HG03103 (cell line): ENCODE data around the gene HS6ST3.
"Not testable (repeated sequence)": the region's sequence is repeated elsewhere in the genome, so short reads cannot be mapped to it uniquely, and the experiment has no call there.

Experiments used
- ATAC-seq: cut with Tn5 transposase; IDR thresholded peaks from one replicate; pipeline ENCODE4 v1.9.1; 2021; ENCODE audit warnings: low read depth; ENCODE audit not compliant: unreplicated experiment

The HS6ST3 gene

GRCh38 chr13:96091164-96092117, 1.5 kb downstream of the HS6ST3 start:
- ATAC-seq: no peak

- ATAC-seq: no peak
Observed at GRCh38 chr13:96093296-96094006, 3.5 kb downstream of the HS6ST3 start.

- no peak for ATAC-seq
Observed at GRCh38 chr13:96100457-96101220, 10.7 kb downstream of the HS6ST3 start.

GRCh38 chr13:96104516-96104915, 14.6 kb downstream of the HS6ST3 start:
- ATAC-seq: no peak

GRCh38 chr13:96108072-96108471, 18.2 kb downstream of the HS6ST3 start:
- ATAC-seq: not testable (repeated sequence)

- ATAC-seq: no peak
Observed at GRCh38 chr13:96109125-96109524, 19.2 kb downstream of the HS6ST3 start.

- ATAC-seq: no peak
Observed at GRCh38 chr13:96112936-96113335, 23.0 kb downstream of the HS6ST3 start.

- not testable (repeated sequence) for ATAC-seq
Observed at GRCh38 chr13:96115368-96115767, 25.5 kb downstream of the HS6ST3 start.

GRCh38 chr13:96119921-96120320, 30.0 kb downstream of the HS6ST3 start:
- ATAC-seq: no peak

GRCh38 chr13:96130818-96131340, 41.0 kb downstream of the HS6ST3 start:
- no peak for ATAC-seq

GRCh38 chr13:96141032-96141431, 51.1 kb downstream of the HS6ST3 start:
- ATAC-seq: no peak

- ATAC-seq: no peak
Observed at GRCh38 chr13:96159725-96160124, 69.8 kb downstream of the HS6ST3 start.

- ATAC-seq: no peak
Observed at GRCh38 chr13:96161141-96161540, 71.2 kb downstream of the HS6ST3 start.

GRCh38 chr13:96165840-96166239, 75.9 kb downstream of the HS6ST3 start:
- no peak for ATAC-seq

GRCh38 chr13:96172066-96172465, 82.2 kb downstream of the HS6ST3 start:
- no peak for ATAC-seq

GRCh38 chr13:96178759-96179158, 88.9 kb downstream of the HS6ST3 start:
- no peak for ATAC-seq

- ATAC-seq: no peak
Observed at GRCh38 chr13:96179309-96179708, 89.4 kb downstream of the HS6ST3 start.

- no peak for ATAC-seq
Observed at GRCh38 chr13:96181911-96182310, 92.0 kb downstream of the HS6ST3 start.

GRCh38 chr13:96185818-96186217, 95.9 kb downstream of the HS6ST3 start:
- ATAC-seq: no peak

- no peak for ATAC-seq
Observed at GRCh38 chr13:96191367-96191766, 101.5 kb downstream of the HS6ST3 start.
